Neural progenitor cell (in vitro differentiated cells): ENCODE data around the gene HDLBP. TPM values are rescaled to one million over a fixed set of nuclear protein-coding genes. Genes with fewer than 3 reads are reported as not detected.

ENCODE experiments used
- DNase-seq: peaks from one replicate; pipeline ENCODE4 v3.0.0-alpha.2; 2016; ENCODE audit warnings: low spot score
- H2AFZ ChIP-seq: fragments of 200-600 bp; sonication (generic); replicated peaks from 2 replicates; pipeline ENCODE4 v1.6.1; 2016; ENCODE audit warnings: antibody characterized with exemption
- H3F3A ChIP-seq: fragments of 200-600 bp; sonication (generic); 2 replicates; pipeline ENCODE4 v1.6.1; 2016; ENCODE audit warnings: antibody characterized with exemption, low read depth
- H3K27ac ChIP-seq: fragments of 200-600 bp; sonication (generic); 2 replicates; pipeline ENCODE4 v1.5.1; 2016; ENCODE audit warnings: mild to moderate bottlenecking
- H3K27me3 ChIP-seq: fragments of 200-600 bp; sonication (generic); 2 replicates; pipeline ENCODE4 v1.6.1; 2016; ENCODE audit warnings: mild to moderate bottlenecking, moderate library complexity
- H3K36me3 ChIP-seq: fragments of 200-600 bp; sonication (generic); 2 replicates; pipeline ENCODE4 v1.5.1; 2016
- H3K4me1 ChIP-seq: fragments of 200-600 bp; sonication (generic); 2 replicates; pipeline ENCODE4 v1.6.1; 2016; ENCODE audit warnings: mixed run types
- H3K4me2 ChIP-seq: fragments of 200-600 bp; sonication (generic); 2 replicates; pipeline ENCODE4 v1.6.1; 2016
- H3K4me3 ChIP-seq: fragments of 200-600 bp; sonication (generic); 2 replicates; pipeline ENCODE4 v1.5.1; 2016
- H3K79me2 ChIP-seq: fragments of 200-600 bp; sonication (generic); 2 replicates; pipeline ENCODE4 v1.6.1; 2016; ENCODE audit warnings: low read depth
- H3K9ac ChIP-seq: fragments of 200-600 bp; sonication (generic); 2 replicates; pipeline ENCODE4 v1.6.1; 2016
- H3K9me3 ChIP-seq: fragments of 200-600 bp; sonication (generic); 2 replicates; pipeline ENCODE4 v1.5.1; 2016; ENCODE audit warnings: low read depth
- H4K20me1 ChIP-seq: fragments of 200-600 bp; sonication (generic); 2 replicates; pipeline ENCODE4 v1.6.1; 2016; ENCODE audit warnings: low read depth
- H3K27ac Mint-ChIP-seq: 3 replicates; pipeline ENCODE4 v1.8.0; 2021; ENCODE audit warnings: mixed read lengths
- H3K27me3 Mint-ChIP-seq: 2 replicates; pipeline ENCODE4 v1.8.0; 2022; ENCODE audit warnings: low read depth, mild to moderate bottlenecking, inconsistent platforms, moderate library complexity, mixed read lengths; ENCODE audit not compliant: insufficient read depth
- H3K36me3 Mint-ChIP-seq: 3 replicates; pipeline ENCODE4 v1.8.0; 2021; ENCODE audit warnings: mixed read lengths
- H3K4me1 Mint-ChIP-seq: 3 replicates; pipeline ENCODE4 v1.8.0; 2021; ENCODE audit warnings: mixed read lengths
- H3K4me3 Mint-ChIP-seq: 3 replicates; pipeline ENCODE4 v1.8.0; 2021; ENCODE audit warnings: mild to moderate bottlenecking, moderate library complexity, mixed read lengths
- H3K9me3 Mint-ChIP-seq: 3 replicates; pipeline ENCODE4 v1.8.0; 2020; ENCODE audit warnings: mixed read lengths
- CTCF ChIP-seq: fragments of 200-600 bp; sonication (generic); IDR thresholded peaks from 2 replicates; pipeline ENCODE4 v1.5.1; 2017; ENCODE audit warnings: antibody characterized with exemption, mild to moderate bottlenecking
- EZH2 ChIP-seq: fragments of 200-600 bp; sonication (generic); IDR thresholded peaks from 2 replicates; pipeline ENCODE4 v1.6.1; 2017; ENCODE audit warnings: antibody characterized with exemption, mild to moderate bottlenecking, moderate library complexity
- EZH2phosphoT487 ChIP-seq: fragments of 200-600 bp; sonication (generic); IDR thresholded peaks from 2 replicates; pipeline ENCODE4 v1.6.1; 2017; ENCODE audit warnings: antibody characterized with exemption
- total RNA-seq: library from RNA; depleted of rRNA; stranded (reverse); fragments of >200 nt; gene quantifications from 2 replicates; pipeline ENCODE4 v1.2.3, GENCODE V29; 2015; ENCODE audit warnings: low replicate concordance

The HDLBP gene
- total RNA-seq, 1 donor from 2014 or later = 251 TPM

GRCh38 chr2:241324775-241325174 is 9.3 kb upstream of the HDLBP start:
- Histone ChIP-seq H4K20me1 (peaks cover 76% of the 10 kb centered on the region), H3K4me2 (no peak overlapping the region), H3K36me3 (peaks cover 25% of the 10 kb centered on the region), H2AFZ (no peak overlapping the region), H3K27ac (no peak overlapping the region), H3K27me3 (no peaks in the 10 kb centered on the region), H3K4me3 (no peak overlapping the region), H3F3A (peaks cover 4% of the 10 kb centered on the region), H3K9me3 (no peaks in the 10 kb centered on the region), H3K9ac (no peak overlapping the region), H3K4me1 (peaks cover 4% of the 10 kb centered on the region), H3K79me2 (peaks cover 100% of the 10 kb centered on the region)
- Mint-ChIP-seq H3K27ac (no peak overlapping the region), H3K4me1 (peaks cover 15% of the 10 kb centered on the region), H3K4me3 (no peak overlapping the region), H3K27me3 (peaks cover 3% of the 10 kb centered on the region), H3K9me3 (no peaks in the 10 kb centered on the region), H3K36me3 (peaks cover 37% of the 10 kb centered on the region)
- DNase-seq = no peak
- TF ChIP-seq EZH2phosphoT487 (no peak), EZH2 (no peak), CTCF (no peak)

GRCh38 chr2:241323778-241324177 is 8.3 kb upstream of the HDLBP start:
- DNase-seq = no peak
- Mint-ChIP-seq H3K4me3 (no peak overlapping the region), H3K27ac (no peak overlapping the region), H3K27me3 (peaks cover 3% of the 10 kb centered on the region), H3K36me3 (peaks cover 36% of the 10 kb centered on the region), H3K9me3 (no peaks in the 10 kb centered on the region), H3K4me1 (peaks cover 21% of the 10 kb centered on the region)
- Histone ChIP-seq H3K9me3 (no peaks in the 10 kb centered on the region), H3K4me3 (no peak overlapping the region), H3F3A (peaks cover 4% of the 10 kb centered on the region), H3K4me2 (no peak overlapping the region), H3K27me3 (no peaks in the 10 kb centered on the region), H3K79me2 (peaks cover 100% of the 10 kb centered on the region), H3K4me1 (peaks cover 9% of the 10 kb centered on the region), H3K9ac (no peak overlapping the region), H4K20me1 (peaks cover 80% of the 10 kb centered on the region), H2AFZ (no peak overlapping the region), H3K27ac (no peak overlapping the region), H3K36me3 (peaks cover 25% of the 10 kb centered on the region)
- no peak for TF ChIP-seq EZH2phosphoT487
- no peak for TF ChIP-seq CTCF
- TF ChIP-seq EZH2 = no peak

- no peak overlapping the region for H3K27ac ChIP-seq
- no peaks in the 10 kb centered on the region for H3K9me3 ChIP-seq
- no peak overlapping the region for H3K9ac ChIP-seq
- Mint-ChIP-seq H3K9me3 (no peaks in the 10 kb centered on the region), H3K36me3 (peaks cover 32% of the 10 kb centered on the region), H3K4me1 (peaks cover 37% of the 10 kb centered on the region), H3K27ac (no peak overlapping the region), H3K4me3 (no peak overlapping the region), H3K27me3 (no peaks in the 10 kb centered on the region)
- H2AFZ ChIP-seq = no peak overlapping the region
- no peak for DNase-seq
- H3K79me2 ChIP-seq = peaks cover 100% of the 10 kb centered on the region
- peaks cover 4% of the 10 kb centered on the region for H3F3A ChIP-seq
- TF ChIP-seq EZH2 (no peak), CTCF (no peak), EZH2phosphoT487 (no peak)
- H3K27me3 ChIP-seq = no peaks in the 10 kb centered on the region
- H3K4me3 ChIP-seq = no peak overlapping the region
- no peak overlapping the region for H3K4me2 ChIP-seq
- H3K36me3 ChIP-seq = peaks cover 19% of the 10 kb centered on the region
- H4K20me1 ChIP-seq = peaks cover 95% of the 10 kb centered on the region
- H3K4me1 ChIP-seq = peaks cover 22% of the 10 kb centered on the region
These were observed 6.4 kb upstream of the HDLBP start for GRCh38 chr2:241321886-241322285.
